Measurements from ENCODE around the gene MTR.

The MTR gene

DNA sequence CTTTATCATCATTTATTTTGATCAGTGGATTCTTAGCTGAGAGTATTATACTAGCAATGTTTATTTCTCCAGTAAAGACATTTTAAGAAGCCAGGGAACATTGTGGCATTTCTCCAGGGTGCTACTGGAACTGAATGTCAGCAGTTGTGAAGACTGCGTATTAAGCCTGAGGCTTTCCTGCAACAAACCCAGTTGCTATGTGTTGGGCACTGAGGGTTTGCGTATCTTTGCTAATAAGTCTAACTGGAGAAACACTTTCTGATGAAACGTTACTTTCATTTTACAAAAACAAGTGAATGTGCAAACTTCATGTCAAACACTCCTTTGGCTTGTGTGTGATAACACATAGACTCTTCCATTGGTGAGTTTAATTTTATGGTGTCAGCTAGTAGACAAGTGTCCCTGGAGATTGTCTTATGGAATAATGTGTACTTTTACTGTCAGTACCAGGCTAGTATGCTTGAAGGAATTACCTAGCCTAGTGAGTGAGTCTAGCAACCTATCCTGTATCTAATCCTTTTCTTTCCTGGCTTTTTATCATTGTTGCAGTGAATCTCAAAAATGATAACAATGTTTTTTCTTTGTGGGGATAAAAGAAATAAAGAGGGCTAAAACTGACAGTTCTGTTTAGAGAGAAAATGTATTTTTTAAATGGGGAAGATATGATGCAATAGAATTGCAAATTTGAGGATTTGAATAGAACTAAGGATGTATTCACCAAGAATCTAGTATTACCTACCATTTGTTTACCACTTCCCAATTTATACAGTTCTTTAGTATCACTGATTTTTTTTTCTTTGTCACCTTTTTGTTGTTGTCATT is 70.1 kb downstream of the MTR start:
- DNase-seq (ENCODE audit: low read depth) = no peak

DNA sequence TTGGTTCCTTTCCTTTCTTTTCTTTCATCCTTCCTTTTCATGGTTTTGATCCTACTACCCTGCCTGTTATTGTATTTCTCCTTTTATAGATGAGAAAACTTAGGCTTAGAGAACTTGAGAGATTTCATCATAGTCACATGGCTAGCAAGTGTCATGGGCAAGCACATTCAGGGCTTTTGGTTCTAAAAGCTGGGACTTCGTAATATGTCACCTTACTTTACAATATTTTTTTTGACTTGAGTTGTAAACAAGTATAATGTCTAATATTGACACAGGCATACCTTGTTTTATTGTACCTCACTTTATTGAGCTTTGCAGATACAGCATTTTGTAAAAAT is 70.7 kb downstream of the MTR start:
- no peak for DNase-seq (ENCODE audit: low read depth)

DNA sequence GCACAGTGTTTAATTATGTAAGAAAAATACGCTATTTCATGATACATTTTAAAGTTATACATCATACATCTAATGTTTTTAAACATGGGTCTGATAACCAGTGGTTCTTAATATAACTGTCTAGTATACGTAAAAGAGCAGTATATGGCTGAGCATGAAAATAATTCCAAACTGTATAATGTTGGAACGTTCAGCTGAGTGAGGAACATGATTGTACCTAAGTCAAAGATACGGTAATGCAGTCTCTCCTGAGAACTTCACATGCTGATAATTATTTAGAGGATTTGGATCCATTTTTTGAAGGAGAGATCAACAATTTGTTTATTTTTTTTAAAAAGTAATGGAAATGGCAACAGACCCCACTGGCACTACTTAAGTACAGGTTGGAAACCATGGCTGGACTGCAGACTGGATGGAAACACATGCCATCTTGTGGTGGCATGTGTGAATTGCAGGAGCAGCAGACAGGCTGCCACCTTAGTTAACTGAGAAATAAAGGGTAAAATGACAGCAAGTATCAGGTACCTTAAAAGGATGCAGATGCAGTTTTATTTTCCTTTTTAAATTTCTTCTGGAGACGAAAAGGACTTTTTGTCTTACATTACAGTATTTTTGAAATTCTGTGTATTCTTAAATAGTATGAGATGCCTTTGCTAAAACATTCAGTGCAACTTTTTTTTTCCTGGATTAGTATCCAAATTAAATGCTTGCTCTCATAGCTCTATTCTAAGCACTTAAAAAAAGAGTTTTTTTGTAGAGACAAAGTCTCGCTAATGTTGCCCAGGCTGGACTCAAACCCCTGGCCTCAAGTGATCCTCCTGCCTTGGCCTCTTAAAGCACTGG is 73.8 kb downstream of the MTR start:
- DNase-seq (ENCODE audit: low read depth) = no peak

DNA sequence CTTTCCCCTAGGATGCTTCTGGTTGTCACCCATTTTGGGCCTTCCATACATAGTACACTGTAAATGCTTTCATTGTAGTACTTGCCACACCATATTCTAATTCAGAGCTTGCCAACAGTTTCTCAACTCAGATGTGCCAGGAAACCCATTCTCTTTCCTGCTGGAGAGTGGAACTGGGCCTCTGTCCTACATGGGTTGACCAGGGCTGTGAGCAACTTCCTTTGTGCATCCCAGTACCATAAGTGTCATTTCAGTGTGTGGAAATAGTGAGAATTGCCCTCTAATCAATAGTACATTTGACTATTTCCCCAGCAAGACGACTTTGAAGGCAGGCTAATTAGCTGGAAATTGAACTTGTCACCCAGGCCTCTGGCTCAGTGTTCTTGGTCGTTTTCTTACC is 74.8 kb downstream of the MTR start:
- no peak for DNase-seq (ENCODE audit: low read depth)

DNA sequence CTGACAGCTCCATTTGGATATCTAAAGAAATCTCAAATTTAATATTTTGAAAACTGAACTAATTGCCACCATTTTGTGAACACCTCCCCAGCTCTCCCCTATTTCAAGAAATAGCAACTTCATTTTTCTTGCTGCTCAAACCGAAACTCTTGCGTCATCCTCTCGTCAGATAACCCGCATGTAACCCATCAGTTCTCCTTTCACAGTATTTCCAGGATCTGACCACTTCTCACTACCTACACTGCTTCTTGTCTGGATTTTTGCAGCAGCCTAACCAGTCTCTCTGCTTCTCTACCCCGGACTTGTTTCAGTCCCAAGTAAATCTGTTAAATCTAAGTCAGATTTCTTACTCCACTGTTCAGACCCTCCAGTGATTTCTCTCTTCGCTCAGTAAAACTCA is 75.6 kb downstream of the MTR start:
- no peak for DNase-seq (ENCODE audit: low read depth)

DNA sequence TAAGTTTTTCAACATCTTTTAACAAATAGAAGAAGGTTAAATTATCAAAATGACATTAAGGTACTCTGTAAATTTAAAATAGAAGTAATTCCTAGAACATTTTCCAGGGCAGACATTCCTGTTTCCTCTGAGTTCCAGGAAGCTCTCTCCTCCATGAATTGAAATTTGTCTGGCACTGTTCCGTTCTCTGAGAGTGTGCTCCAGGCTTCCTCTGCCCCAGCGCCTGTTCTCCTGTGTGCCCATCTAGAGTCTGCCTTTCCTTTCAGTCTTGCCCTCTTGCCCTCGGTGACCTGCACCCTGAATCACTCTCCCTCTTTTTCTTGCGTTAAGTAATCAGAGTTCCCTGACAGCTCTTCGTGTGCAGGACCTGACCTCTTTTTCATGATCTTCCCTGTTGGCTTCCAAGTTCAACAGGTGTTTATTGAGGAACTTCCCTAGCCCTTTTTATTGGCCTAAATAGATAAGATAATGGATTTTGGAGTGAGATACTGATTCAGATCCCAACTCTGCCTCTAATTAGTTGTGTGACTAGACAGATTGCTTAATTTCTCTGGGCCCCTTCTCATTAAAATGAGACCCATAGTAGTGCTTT is 77.1 kb downstream of the MTR start:
- DNase-seq (ENCODE audit: low read depth) = no peak

DNA sequence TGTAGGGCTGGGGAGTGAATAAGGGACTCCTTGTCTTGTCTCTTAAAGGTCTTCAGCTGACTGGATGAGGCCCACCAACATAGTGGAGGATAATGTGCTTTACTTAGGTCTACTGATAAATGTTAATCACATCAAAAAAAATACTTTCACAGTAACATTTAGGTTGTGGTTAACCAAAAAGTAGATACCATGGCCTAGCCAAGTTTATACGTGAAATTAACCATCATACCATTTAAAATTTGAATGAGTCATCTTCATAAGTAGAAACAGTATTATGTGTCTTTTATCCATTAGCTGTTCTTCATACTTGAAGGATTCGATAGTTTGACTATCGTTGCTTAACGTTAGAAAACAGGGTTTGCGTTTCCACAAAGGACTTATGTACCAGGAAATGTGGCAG is 80.9 kb downstream of the MTR start:
- no peak for DNase-seq (ENCODE audit: low read depth)

DNA sequence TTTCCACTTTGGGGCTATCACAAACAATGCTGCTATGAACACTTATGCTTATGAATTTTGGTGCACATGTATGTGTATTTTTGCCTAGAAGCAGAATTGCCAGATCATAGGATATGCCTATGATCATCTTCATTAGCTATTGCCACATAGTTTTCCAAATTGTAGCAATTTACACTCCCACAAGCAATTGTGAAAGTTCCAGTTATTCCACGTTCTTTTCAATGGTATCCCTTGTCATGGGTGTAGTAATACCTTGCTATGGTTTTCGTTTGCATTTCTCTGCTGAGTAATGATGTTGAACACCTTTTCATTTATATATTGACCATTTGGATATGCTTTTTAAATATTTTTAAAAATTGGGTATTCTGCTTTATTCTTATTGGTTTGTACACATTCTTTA is 82.6 kb downstream of the MTR start:
- DNase-seq (ENCODE audit: low read depth) = no peak

DNA sequence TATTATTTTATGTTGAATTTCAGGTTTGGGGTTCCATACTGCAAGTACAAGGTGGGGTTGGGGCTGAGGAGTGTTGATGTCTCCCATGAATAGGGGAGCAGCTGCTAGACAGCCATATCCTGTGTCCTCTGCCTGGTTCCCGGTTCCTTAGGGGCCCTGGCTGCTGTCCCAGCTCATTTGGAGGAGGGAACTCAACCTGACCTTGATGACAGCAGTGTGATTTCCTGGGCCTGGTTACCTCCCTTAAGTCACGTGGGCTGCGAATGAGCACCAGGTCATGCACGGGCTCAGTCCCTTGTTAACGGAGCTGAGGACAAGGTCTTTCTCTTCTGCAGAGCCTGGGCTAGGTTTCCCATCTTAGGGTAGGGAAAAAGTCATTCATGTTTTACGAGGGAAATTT is 85.1 kb downstream of the MTR start:
- no peak for DNase-seq (ENCODE audit: low read depth)

DNA sequence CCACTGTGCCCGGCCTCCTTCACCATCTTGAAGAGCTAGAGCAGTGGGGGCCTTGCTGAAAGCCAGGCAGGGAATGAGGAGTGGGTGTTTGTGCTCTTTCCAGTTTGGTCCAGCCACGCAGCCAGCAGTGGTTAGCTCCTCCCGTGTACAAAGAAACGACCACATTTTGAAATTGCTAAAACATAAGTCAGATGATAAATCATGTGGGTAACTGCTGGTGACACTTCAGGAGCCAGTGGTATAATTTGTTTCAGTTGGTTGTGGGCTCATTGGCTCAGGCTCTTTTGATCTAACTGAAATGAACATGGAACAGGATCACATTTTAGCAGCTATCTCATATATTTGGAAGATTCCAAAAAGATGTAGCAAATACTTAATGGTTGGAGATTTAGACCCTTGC is 87.6 kb downstream of the MTR start:
- DNase-seq (ENCODE audit: low read depth) = no peak

DNA sequence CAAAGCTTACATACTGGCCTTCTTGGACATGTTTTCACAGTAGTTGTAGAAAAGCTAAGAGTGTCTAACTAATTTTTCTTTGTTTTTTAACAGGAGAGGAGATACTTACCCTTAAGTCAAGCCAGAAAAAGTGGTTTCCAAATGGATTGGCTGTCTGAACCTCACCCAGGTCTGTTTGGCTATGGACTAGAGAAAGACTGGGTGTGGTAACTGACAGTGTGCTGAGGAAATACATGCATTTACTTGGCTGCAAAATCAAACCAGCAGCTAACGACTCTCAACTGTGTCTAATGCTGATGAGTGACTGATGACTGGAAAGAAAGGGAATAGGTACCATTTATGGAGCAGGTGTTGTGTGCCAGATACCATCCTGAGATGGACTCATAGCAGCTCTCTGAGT is 91.1 kb downstream of the MTR start:
- DNase-seq (ENCODE audit: low read depth) = no peak

DNA sequence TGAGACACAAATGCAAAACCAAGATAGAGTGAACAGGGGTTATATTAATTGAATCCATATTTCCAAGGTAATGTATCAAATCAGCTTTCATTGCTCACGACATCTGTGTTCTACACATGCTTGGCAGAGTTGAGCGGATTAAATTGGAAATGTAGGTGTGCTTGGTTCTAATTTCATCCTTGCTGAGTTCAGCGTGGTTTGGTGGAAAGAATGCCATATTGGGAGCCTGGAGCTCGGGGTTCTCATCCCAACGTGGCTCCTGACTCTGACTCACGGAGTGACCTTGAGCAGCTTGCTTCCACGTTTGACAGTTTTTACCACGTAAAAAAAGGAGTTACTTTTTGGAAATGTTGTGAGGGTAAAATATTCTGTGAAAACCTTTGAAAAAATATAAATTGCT is 92.0 kb downstream of the MTR start:
- no peak for DNase-seq (ENCODE audit: low read depth)

DNA sequence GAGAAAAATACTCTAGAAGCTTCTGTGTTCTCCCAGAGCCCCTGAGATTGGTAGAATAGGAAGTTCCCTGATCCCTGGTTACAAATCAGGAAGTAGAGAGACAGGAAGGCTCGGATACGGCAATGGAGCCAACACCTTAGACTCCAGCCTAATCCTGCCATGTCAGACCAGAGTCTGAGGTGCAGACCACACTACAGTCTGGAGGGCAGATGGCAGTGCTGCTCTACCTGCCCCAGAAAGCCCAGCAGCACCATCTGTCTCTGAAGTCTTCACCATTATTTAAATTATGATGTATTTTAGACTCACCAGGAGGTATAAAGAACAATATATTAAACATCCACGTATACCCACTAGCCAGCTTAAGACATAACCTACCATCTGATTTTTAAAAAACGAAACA is 93.0 kb downstream of the MTR start:
- no peak for DNase-seq (ENCODE audit: low read depth)

DNA sequence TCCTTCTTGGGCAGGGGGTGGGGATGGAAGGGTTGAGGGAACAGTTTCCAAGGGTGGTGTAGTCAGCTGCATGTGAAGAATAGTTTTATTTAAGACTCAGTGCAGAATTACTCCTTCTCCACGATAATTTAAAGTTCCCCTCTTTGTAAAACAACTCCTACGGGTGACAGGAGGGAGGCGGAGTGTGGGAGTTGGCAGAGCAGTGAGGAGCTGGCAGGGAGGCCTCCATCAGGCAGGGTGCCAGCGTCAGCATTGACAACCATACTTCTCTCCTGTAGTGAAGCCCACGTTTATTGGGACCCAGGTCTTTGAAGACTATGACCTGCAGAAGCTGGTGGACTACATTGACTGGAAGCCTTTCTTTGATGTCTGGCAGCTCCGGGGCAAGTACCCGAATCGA is 93.8 kb downstream of the MTR start:
- no peak for DNase-seq (ENCODE audit: low read depth)

DNA sequence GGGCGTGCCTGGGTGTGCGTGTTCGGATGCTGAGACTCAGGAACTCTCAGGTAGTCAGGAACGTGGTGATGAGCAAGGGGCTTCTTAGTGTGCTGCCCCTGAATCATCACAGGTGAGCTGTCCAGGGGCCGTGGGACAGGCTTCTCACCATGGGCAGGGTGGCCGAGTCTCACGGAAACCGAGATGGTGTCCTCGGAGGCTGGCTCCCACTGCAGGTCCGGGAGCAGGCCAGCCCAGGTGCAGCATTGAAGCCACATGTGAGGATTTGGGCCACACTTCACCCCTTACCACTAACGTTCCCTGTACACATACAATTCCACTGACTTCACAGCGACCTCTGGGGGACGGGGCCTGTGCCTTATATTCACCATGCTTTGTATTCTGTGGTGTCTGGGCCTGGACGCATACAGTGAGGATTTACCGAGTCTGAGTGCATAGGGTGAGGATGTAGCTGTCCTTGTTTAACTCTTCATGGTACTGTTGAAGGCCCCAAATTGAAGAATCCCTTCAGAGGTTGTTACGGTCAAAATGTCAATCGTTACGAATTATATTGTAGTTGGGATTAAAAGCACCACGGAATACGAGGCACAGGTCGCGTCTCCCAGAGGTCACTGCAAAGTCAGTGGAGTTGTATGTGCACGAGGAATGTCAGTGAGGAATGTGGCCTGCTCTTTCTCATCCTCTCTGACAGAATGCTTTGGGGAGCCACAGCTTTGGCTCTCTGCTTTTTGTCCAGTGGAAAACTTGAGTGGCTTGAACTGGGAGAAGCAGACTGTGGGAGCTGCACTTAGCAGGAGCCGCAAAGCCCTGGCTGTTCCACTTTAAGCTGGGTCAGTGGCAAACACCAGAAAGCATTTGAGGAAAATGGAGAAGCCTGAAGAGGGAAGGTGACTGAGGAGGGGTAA is 95.3 kb downstream of the MTR start:
- DNase-seq (ENCODE audit: low read depth) = no peak

DNA sequence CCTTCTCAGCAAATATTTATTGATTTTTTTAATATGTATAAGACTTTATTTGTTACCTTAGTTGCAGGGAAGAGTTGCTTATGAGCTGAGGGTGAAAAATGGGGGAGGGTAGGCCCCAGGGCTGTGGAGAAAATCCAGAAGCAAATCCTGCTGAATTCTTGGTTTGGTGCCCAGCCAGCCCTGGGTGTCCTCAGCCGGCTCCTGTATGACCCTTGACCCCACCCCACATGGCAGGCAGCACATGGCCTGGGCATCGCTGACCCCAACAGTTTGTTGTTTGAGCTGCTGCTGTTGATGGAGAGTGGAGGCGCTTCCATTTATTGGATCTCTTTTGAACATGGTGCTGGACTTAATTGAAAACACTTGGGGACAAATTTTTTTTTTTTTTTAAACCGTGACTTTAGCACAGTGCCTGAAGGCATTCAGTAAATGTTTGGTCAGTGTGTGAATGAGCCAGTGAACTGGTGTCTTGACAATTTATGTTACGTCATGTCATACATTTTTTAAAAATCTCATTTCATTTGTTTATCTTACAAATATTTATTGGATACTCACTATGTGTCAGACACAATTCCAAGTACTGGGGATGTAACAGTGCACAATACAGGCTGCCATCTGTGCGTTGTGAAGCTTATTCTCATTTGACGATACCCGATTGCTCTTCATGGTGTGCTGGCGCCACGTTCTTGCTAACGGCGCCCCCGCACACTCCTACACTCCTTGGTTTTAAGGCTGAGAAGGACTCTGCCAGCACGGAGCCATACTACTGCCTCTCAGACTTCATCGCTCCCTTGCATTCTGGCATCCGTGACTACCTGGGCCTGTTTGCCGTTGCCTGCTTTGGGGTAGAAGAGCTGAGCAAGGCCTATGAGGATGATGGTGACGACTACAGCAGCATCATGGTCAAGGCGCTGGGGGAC is 98.8 kb downstream of the MTR start:
- DNase-seq (ENCODE audit: low read depth) = no peak

DNA sequence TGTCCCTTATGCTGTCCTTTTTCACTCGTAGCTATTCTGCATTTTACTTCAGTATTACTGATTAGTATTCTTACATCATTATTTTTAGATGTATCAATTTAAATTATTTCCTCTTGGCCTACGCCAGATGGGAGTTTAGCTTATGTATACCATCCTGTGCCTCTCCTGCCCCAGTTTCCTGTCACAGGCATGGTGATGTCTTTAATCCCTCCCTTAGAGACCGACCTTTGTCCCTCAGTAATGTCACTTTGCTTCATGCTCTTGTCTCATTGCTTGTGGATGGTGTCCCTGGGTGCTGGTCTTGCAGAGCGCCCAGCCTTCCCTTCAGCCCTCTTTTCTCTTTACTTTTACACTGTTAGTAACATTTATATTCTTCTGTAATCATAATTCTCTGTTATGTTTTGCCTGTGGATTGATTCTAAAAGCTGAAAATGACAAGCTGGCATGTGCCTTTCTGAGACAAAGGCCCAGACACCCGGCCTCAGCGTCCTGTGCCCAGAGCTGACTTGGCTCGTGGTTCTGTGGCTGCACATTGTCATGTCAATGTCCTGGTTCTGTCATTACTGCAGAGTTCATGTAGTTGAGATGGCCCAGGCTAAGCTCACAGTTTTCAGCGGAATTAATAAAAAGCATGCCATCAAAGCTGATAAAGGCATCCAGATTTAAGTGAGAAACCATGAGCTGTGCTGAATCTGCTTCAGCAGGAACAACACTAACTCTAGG is 100.7 kb downstream of the MTR start:
- no peak for DNase-seq (ENCODE audit: low read depth)

DNA sequence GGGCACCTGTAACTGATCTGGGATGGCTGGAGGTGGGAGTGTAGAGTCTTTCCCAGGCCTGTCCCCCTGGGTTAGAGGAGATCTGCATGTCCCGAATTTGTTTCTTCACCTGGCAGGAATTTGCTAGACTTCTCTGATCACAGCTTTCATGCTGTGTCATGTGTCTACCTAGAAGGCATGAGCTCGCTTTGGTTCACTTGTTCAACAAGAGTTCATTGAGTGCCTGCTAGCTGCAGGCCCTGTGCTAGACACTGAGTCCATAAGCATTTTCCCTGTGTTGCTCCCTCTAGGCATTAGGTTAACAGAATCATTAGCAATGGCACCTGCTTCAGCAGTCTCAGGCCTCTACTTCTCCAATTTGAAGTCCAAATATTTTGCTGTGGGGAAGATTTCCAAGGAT is 101.6 kb downstream of the MTR start:
- DNase-seq (ENCODE audit: low read depth) = no peak

DNA sequence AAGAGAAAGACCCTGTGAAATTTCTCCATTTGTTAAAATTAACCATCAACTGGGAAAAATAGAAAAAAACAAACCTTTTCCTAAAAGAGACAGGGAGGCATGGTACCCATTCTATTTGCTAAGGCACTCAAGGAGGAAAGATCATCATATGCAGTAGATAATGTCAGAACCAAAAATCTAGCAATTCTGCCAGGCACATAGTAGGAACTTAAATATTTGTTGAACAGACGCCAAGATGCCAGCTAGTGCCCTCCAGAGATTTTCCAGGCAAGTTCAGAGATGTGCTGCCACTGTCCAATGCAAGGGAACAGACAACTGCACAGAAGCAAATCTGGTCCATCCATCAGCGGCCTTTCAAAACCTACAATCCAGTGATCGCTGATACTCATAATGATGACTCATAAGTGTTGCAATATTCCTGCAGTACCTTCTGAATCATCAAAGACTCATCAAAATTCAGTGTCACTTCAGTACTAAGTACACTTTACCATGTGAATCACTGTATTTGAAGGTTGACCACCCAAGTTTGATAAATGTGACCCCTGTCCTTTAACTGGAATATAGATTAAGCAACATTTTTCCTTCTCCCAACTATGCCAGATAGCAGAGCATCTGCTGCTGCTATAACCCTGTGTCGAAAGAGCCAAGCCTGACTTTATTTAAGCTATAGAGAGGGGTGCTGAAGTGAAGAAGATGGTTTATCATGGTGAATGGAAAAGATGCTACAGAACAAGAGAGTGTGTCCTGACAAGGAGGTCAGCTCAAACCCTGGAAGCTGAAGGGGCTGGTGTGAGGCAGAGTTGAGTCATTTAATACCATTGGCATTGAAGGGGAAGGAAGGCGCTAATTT is 110.0 kb downstream of the MTR start:
- no peak for DNase-seq (ENCODE audit: low read depth)

DNA sequence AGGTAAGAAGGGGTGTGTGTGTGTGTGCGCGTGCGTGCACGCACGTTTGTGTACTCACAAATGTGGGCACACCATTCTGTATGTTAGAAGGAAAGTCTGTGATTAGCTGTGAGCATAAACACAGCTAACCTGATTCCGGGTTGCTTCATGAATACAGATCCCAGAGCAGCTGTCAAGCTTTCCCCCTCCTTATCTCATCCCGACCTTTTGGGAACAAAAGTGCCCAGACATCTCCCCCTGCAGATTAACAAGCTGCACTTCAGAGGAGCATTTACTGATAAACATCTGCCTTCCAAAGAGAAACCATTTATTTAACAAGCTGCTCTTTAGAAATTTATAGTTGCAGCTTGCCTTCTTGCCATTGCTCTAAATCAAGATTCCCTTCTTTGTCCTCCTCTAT is 112.1 kb downstream of the MTR start:
- no peak for DNase-seq (ENCODE audit: low read depth)
